HT1080 (cell line): ENCODE data around the gene GOLGA7B. TPM values are rescaled to one million over a fixed set of nuclear protein-coding genes. Genes with fewer than 3 reads are reported as not detected.
A peak's percentile ranks its signal among the peaks of the same experiment; 100 is the strongest.

Source experiments
- DNase-seq: peaks from one replicate; pipeline ENCODE4 v3.0.0-alpha.2; 2015; ENCODE audit warnings: low read depth
- total RNA-seq: library from RNA; depleted of rRNA; stranded (reverse); fragments of >200 nt; shearing (Covaris generic); gene quantifications from 2 replicates; pipeline ENCODE4 v1.2.3, GENCODE V29; 2014

Gene GOLGA7B
- total RNA-seq, 1 experiment from 2014 or later = 0.39 TPM

GRCh38 chr10:97866524-97867219 is 17.0 kb downstream of the GOLGA7B start:
- DNase-seq = no peak

GRCh38 chr10:97867220-97867800 is 17.7 kb downstream of the GOLGA7B start:
- DNase-seq = no peak

GRCh38 chr10:97868134-97868685 is 18.6 kb downstream of the GOLGA7B start:
- no peak for DNase-seq

GRCh38 chr10:97869091-97870042 is 19.7 kb downstream of the GOLGA7B start:
- DNase-seq = peak; percentile 87

GRCh38 chr10:97870990-97871389 is 21.3 kb downstream of the GOLGA7B start:
- DNase-seq = no peak

- DNase-seq = no peak
Observed at GRCh38 chr10:97873569-97873968, 23.9 kb downstream of the GOLGA7B start.

- no peak for DNase-seq
Observed at GRCh38 chr10:97874332-97874731, 24.7 kb downstream of the GOLGA7B start.

GRCh38 chr10:97875391-97875790 is 25.7 kb downstream of the GOLGA7B start:
- no peak for DNase-seq

- no peak for DNase-seq
Observed at GRCh38 chr10:97876402-97876801, 26.8 kb downstream of the GOLGA7B start.

- DNase-seq = no peak
Observed at GRCh38 chr10:97879241-97879640, 29.6 kb downstream of the GOLGA7B start.

GRCh38 chr10:97880109-97880508 is 30.5 kb downstream of the GOLGA7B start:
- DNase-seq = no peak

GRCh38 chr10:97882142-97883091 is 32.8 kb downstream of the GOLGA7B start:
- DNase-seq = peak; percentile 98

GRCh38 chr10:97883092-97883485 is 33.4 kb downstream of the GOLGA7B start:
- no peak for DNase-seq

- no peak for DNase-seq
Observed at GRCh38 chr10:97886286-97886685, 36.6 kb downstream of the GOLGA7B start.

GRCh38 chr10:97887399-97887798 is 37.8 kb downstream of the GOLGA7B start:
- peak; percentile 22 for DNase-seq

GRCh38 chr10:97888134-97888533 is 38.5 kb downstream of the GOLGA7B start:
- no peak for DNase-seq

- DNase-seq = peak; percentile 61
Observed at GRCh38 chr10:97888641-97889262, 39.1 kb downstream of the GOLGA7B start.

- peak; percentile 87 for DNase-seq
Observed at GRCh38 chr10:97889461-97890265, 40.0 kb downstream of the GOLGA7B start.

GRCh38 chr10:97891497-97892167 is 42.0 kb downstream of the GOLGA7B start:
- DNase-seq = no peak
